K562 (cell line): ENCODE results near the gene FHDC1. TPM values are rescaled to one million over a fixed set of nuclear protein-coding genes. Genes with fewer than 3 reads are reported as not detected.

ENCODE experiments used
- CHD7 ChIP-seq: fragments of 200-600 bp; sonication (generic); IDR thresholded peaks from one replicate; pipeline ENCODE4 v1.6.1; 2012; ENCODE audit warnings: mild to moderate bottlenecking, low read depth, low read length, inconsistent platforms
- HINFP ChIP-seq: fragments of 450-650 bp; conservative IDR thresholded peaks from 2 replicates; pipeline ENCODE4 v1.6.1; 2016; ENCODE audit warnings: missing genetic modification characterization, low read depth, mild to moderate bottlenecking, control low read depth, missing compliant biosample characterization
- NR2C2 ChIP-seq, 2 experiments: fragments of 200-800 bp in 1 of 2; sonication (Bioruptor generic) in 1 of 2; sonication (generic) in 1 of 2; formaldehyde crosslinking in 1 of 2; IDR thresholded peaks; 2 replicates each; pipeline versions ENCODE4 v1.6.1 to v1.8.0; 2016 to 2022; ENCODE audit warnings: mild to moderate bottlenecking in 1 of 2, missing compliant biosample characterization in 1 of 2, missing genetic modification characterization in 1 of 2, missing genetic modification reagents in 1 of 2
- POLR2AphosphoS5 ChIP-seq: IDR thresholded peaks from 2 replicates; pipeline ENCODE4 v1.6.1; 2011; ENCODE audit warnings: mild to moderate bottlenecking, low read depth, low read length, moderate library complexity; ENCODE audit not compliant: control insufficient read depth, insufficient read depth
- TEAD4 ChIP-seq, 2 experiments: sonication (generic) in 1 of 2; formaldehyde crosslinking in 1 of 2; IDR thresholded peaks; 2 replicates each; pipeline versions ENCODE4 v1.6.1 to v1.8.0; 2012 to 2022; ENCODE audit warnings: borderline replicate concordance in 1 of 2, inconsistent platforms in 1 of 2, low read length in 1 of 2, mild to moderate bottlenecking in 1 of 2, missing genetic modification reagents in 1 of 2
- ZNF584 ChIP-seq: fragments of 200-800 bp; sonication (Bioruptor generic); IDR thresholded peaks from 2 replicates; pipeline ENCODE4 v1.6.1; 2016; ENCODE audit warnings: low read depth, mild to moderate bottlenecking, missing genetic modification characterization, missing compliant biosample characterization
- polyA plus RNA-seq, 8 experiments: library from polyadenylated mRNA; depleted of rRNA in 4 of 8; stranded (reverse) in 5 of 8; unstranded in 3 of 8; fragments of >200 nt; fragmentation: Nextera tagmentation in 2 of 8; fragmentation: Illumina TruSeq in 1 of 8; extraction: Ambion mirVana in 2 of 8; extraction: Trizol in 1 of 8; gene quantifications; 2 replicates each; pipeline versions ENCODE4 v1.2.1 to v1.2.3, GENCODE V29; 2011 to 2014; ENCODE audit warnings: inconsistent platforms in 1 of 8, missing spikeins in 1 of 8
- total RNA-seq, 7 experiments: library from RNA; depleted of rRNA in 6 of 7; stranded (reverse); fragments of >200 nt in 6 of 7; fragmentation: Illumina TruSeq in 2 of 7; extraction: Trizol in 2 of 7; gene quantifications; 2 replicates each; pipeline versions ENCODE4 v1.2.1 to v1.2.3, GENCODE V29; 2011 to 2021; ENCODE audit warnings: low replicate concordance in 1 of 7

FHDC1 gene
- total and polyA plus RNA-seq, 9 of the 15 experiments (the other 6 are each of a cell fraction or from before 2014, with no cell fraction given) = 0.01 to 0.43 (median 0.07) TPM

DNA sequence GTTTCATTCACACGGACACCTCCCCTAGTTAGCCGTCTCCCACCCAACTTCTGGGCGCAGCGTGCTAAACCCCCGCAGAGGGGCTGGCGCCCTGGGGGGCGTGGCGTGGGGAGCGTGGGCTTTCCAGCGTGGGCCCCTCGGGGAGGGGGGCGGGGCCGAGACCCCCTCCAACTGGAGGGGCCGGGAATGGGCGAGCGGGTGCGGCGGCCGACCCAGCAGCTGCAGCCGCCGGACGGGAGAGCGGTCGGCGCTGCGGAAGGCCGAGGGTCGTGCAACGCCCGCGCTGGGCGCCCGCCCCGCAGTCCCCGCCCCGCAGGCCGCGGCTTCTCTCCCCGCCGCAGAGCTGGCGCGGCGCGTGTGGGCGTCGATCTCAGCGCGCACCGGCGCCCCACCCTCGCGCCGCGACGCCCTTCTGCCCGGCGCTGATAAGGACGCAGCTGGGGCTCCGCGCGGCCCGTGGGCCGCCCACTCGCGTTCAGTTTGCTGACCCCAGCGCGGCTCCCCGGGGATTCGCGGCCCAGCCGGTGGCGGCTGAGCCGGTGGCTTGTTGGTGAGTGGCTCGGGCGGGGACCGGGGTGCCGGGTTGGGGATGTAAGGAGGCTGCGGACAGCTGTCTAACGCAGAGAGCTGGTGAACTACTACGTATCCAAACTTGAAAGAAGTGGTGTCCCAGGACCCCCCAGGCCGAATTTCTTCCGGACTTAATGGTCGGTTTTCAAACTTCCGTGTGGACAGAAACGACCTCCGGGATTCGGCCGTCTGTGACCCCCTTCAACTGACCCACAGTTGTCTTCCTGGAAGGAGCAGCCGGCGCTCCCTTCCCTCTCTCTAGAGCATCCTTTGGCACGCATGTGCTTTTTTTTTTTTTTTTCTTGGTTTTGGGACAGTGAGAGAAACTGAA, 1.5 kb downstream of the FHDC1 start (continued):
- TF ChIP-seq TEAD4 (IDR thresholded peaks at IDR 0.05; ENCODE audit: low read length) (peak; percentile 66), TEAD4 (CRISPR knock-in tag; IDR thresholded peaks at IDR 0.05; ENCODE audit: borderline replicate concordance) (no peak), CHD7 (no peak), ZNF584 (CRISPR knock-in tag) (no peak), POLR2AphosphoS5 (peak; percentile 80; the same call in 1 of the 2 replicates), NR2C2 (CRISPR knock-in tag; IDR thresholded peaks at IDR 0.05) (no peak), NR2C2 (tag; IDR thresholded peaks at IDR 0.05) (no peak), HINFP (no peak)
